Endothelial cell of umbilical vein (primary cell): ENCODE measurements around the gene FBXO2. TPM values are rescaled to one million over a fixed set of nuclear protein-coding genes. Genes with fewer than 3 reads are reported as not detected.

Source experiments
- BruUV-seq: library from RNA; stranded (reverse); fragments of 400-500 nt; replicated peaks from 2 replicates; lab custom pipeline; 2021; lab: Mats Ljungman, UMichigan
- CTCF ChIA-PET: fragments of 300-600, 350-600 bp; sonication (Branson Sonifier 250); formaldehyde crosslinking; loops from one replicate; lab custom pipeline; 2021; ENCODE audit warnings: antibody characterized with exemption, inconsistent platforms; lab: Charles Lee
- POLR2A ChIA-PET: fragments of 300-600, 350-600 bp; sonication (Branson Sonifier 250); formaldehyde crosslinking; loops from one replicate; lab custom pipeline; 2021; ENCODE audit warnings: antibody characterized with exemption, inconsistent platforms; lab: Charles Lee
- DNase-seq: peaks from one replicate; pipeline ENCODE4 v3.0.0-alpha.2; 2011; ENCODE audit warnings: low read depth, low spot score
- FAIRE-seq: peaks from 2 replicates; lab custom pipeline; 2011; peaks lifted over from hg19 to GRCh38; lab: Jason Lieb, UNC
- H2AFZ ChIP-seq: 2 replicates; pipeline ENCODE4 v1.6.0; 2012; ENCODE audit warnings: low read depth, low read length, control low read depth, inconsistent platforms
- H3K27ac ChIP-seq: 2 replicates; pipeline ENCODE4 v1.5.1; 2011; ENCODE audit warnings: low read depth, mild to moderate bottlenecking, control low read depth, low read length, moderate library complexity; ENCODE audit not compliant: insufficient read depth
- H3K27me3 ChIP-seq, 2 experiments: 2 replicates each; pipeline versions ENCODE4 v1.6.0 to v1.6.1; 2011; ENCODE audit warnings: low read length in 2 of 2, mixed read lengths in 1 of 2; ENCODE audit not compliant: control insufficient read depth in 2 of 2, insufficient read depth in 2 of 2
- H3K36me3 ChIP-seq, 2 experiments: 2 replicates in 1 of 2; 3 replicates in 1 of 2; pipeline ENCODE4 v1.5.1; 2011; ENCODE audit warnings: low read length in 2 of 2, mild to moderate bottlenecking in 1 of 2, moderate library complexity in 1 of 2; ENCODE audit not compliant: control insufficient read depth in 2 of 2, insufficient read depth in 2 of 2; ENCODE audit errors: extremely low read depth in 1 of 2
- H3K4me1 ChIP-seq: 3 replicates; pipeline ENCODE4 v1.5.1; 2011; ENCODE audit warnings: mild to moderate bottlenecking, low read length; ENCODE audit not compliant: control insufficient read depth, insufficient read depth; ENCODE audit errors: extremely low read depth
- H3K4me2 ChIP-seq: 2 replicates; pipeline ENCODE4 v1.6.1; 2011; ENCODE audit warnings: low read length, control low read depth, mixed read lengths; ENCODE audit not compliant: insufficient read depth
- H3K4me3 ChIP-seq, 3 experiments: fragments of 200-600 bp in 1 of 3; sonication (generic), shearing (Covaris generic) in 1 of 3; replicated peaks in 1 of 3; 2 replicates each; pipeline ENCODE4 v1.5.1; 2011 to 2016; ENCODE audit warnings: control low read depth in 3 of 3, low read length in 3 of 3, mild to moderate bottlenecking in 2 of 3, inconsistent platforms in 1 of 3, low read depth in 1 of 3, moderate library complexity in 1 of 3; ENCODE audit not compliant: insufficient read depth in 1 of 3
- H3K79me2 ChIP-seq: 2 replicates; pipeline ENCODE4 v1.6.0; 2012; ENCODE audit warnings: low read length, inconsistent platforms; ENCODE audit not compliant: control insufficient read depth, insufficient read depth
- H3K9ac ChIP-seq: replicated peaks from 2 replicates; pipeline ENCODE3; 2011; ENCODE audit warnings: low read length, control low read depth; ENCODE audit not compliant: insufficient read depth; ENCODE audit errors: extremely low read depth
- H3K9me1 ChIP-seq: replicated peaks from 3 replicates; pipeline ENCODE4 v1.6.0; 2011; ENCODE audit warnings: mild to moderate bottlenecking, low read length; ENCODE audit not compliant: control insufficient read depth, insufficient read depth; ENCODE audit errors: extremely low read depth
- H3K9me3 ChIP-seq: replicated peaks from 2 replicates; pipeline ENCODE4 v1.5.1; 2012; ENCODE audit warnings: low read length, inconsistent platforms; ENCODE audit not compliant: control insufficient read depth, insufficient read depth
- H4K20me1 ChIP-seq: replicated peaks from 2 replicates; pipeline ENCODE3; 2011; ENCODE audit warnings: mild to moderate bottlenecking, low read length; ENCODE audit not compliant: control insufficient read depth, insufficient read depth; ENCODE audit errors: extremely low read depth
- EZH2 ChIP-seq: IDR thresholded peaks from 2 replicates; pipeline ENCODE4 v1.6.1; 2012; ENCODE audit warnings: borderline replicate concordance, low read depth, mild to moderate bottlenecking, moderate library complexity, low read length, inconsistent platforms; ENCODE audit not compliant: severe bottlenecking
- JUN ChIP-seq: IDR thresholded peaks from 2 replicates; pipeline ENCODE4 v1.6.1; 2011; ENCODE audit warnings: borderline replicate concordance, low read depth; ENCODE audit not compliant: insufficient read length, insufficient read depth
- MYC ChIP-seq: IDR thresholded peaks from one replicate; pipeline ENCODE4 v1.6.1; 2011; ENCODE audit warnings: mild to moderate bottlenecking, low read depth, low read length
- POLR2A ChIP-seq: IDR thresholded peaks from 2 replicates; pipeline ENCODE4 v1.6.1; 2012; ENCODE audit warnings: low read depth, mild to moderate bottlenecking, control low read depth, low read length
- dilution Hi-C: fragments of 300-500 bp; cut with MboI; formaldehyde crosslinking; loops from one replicate; pipeline ENCODE4 v1.15.0; 2019; ENCODE audit warnings: low sequenced_read_pairs; ENCODE audit not compliant: extremely low pct_ligation_motif_present
- intact Hi-C: fragments of 100-400 bp; cut with micrococcal nuclease; formaldehyde crosslinking; loops from one replicate; pipeline ENCODE4 v1.10.0; 2022
- polyA plus RNA-seq, 4 experiments: library from polyadenylated mRNA; depleted of rRNA in 3 of 4; stranded (reverse) in 3 of 4; unstranded in 1 of 4; fragments of >200 nt; gene quantifications; 2 replicates each; pipeline versions ENCODE4 v1.2.1 to v1.2.3, GENCODE V29; 2011 to 2012; ENCODE audit warnings: missing spikeins in 1 of 4
- total RNA-seq: library from RNA; stranded (reverse); gene quantifications from 2 replicates; pipeline ENCODE4 v1.2.3, GENCODE V29; 2021

Gene FBXO2
- total and polyA plus RNA-seq, 2 donors (not counting 3 experiments of a cell fraction or from before 2014, with no cell fraction given): 0.42 to 0.91 TPM

DNA sequence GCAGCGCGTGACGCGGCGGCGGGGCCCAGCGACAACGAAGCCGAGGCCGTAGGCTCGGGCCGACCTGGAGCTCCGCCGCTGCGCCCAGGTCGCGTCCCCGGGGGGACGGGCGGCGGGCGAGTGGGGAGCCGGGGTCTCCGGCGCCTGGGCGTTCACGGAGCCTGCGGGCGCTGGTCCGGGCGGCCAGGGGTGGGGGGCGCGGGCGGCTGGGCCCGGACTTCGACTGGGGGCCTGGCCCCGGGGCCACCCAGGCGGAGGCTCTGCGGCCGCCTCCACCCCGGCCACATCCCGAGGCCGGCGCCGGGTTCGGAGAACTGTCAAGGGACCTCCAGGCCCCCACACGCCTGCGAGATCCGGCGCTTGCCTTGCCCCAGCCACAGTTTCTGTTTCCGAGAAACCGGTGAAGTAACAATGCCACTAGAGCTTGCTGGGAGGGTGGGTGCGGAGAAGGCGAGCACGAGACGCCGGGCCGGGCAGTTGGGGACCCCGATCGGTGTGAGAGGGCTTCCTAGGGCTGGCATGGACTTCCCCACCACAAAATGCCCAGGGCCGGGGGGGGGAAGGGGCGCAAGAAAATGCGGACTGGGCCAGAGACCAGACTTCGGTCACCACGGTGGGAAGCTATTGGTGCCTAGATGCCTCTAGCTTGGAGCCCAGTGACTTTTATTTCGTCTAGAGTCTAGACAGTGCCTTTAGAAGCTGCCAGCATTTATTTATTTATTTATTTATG is 10.3 kb upstream of the FBXO2 start:
- DNase-seq (peak; percentile 23), FAIRE-seq (peak; percentile 50)
- POLR2A ChIA-PET: interaction anchor here (0.7 to 1.3 kb wide), 4 partner anchors 14 to 243 kb away, joined by 3 to 5 read pairs (median 4); no protein-coding TSS in a partner anchor
- Histone ChIP-seq H3K9me3 (no peaks in the 10 kb centered on the region), H2AFZ (peak overlapping the region; percentile 94), H4K20me1 (no peaks in the 10 kb centered on the region), H3K4me2 (peak overlapping the region; percentile 72), H3K9ac (peak overlapping the region; percentile 47), H3K9me1 (no peaks in the 10 kb centered on the region), H3K79me2 (no peaks in the 10 kb centered on the region), H3K27ac (no peak overlapping the region), H3K4me1 (no peaks in the 10 kb centered on the region), H3K27me3 (no peaks in the 10 kb centered on the region), H3K4me3 (peak overlapping the region; percentile 23 to 55 (median 30)), H3K36me3 (no peaks in the 10 kb centered on the region)
- TF ChIP-seq MYC (no peak), JUN (no peak), POLR2A (no peak)
- intact Hi-C loops (loop anchor here (1.0 to 2.0 kb wide), 5 partner anchors 9 to 55 kb away; partner anchors contain the start of gene MAD2L2), dilution Hi-C loops (no loop called here)
- CTCF ChIA-PET: interaction anchor here (0.6 to 8.9 kb wide), 31 partner anchors 8 to 627 kb away, joined by 3 to 170 read pairs (median 5); partner anchors contain the start of genes AGTRAP, CLCN6, FBXO2 and FBXO44
- BruUV-seq: no TSS peak

GRCh38 chr1:11661103-11661502 is 6.9 kb upstream of the FBXO2 start:
- no peak for FAIRE-seq

More at GRCh38 chr1:11661103-11661502, 6.9 kb upstream of the FBXO2 start:
- no peaks in the 10 kb centered on the region for H3K27me3 ChIP-seq
- no peak overlapping the region for H3K4me3 ChIP-seq
- no peak overlapping the region for H3K4me2 ChIP-seq
- DNase-seq: no peak
- H2AFZ ChIP-seq: no peak overlapping the region
- intact Hi-C loops (no loop called here), dilution Hi-C loops (no loop called here)
- H3K27ac ChIP-seq: no peak overlapping the region
- no peaks in the 10 kb centered on the region for H3K79me2 ChIP-seq
- H4K20me1 ChIP-seq: no peaks in the 10 kb centered on the region
- ChIA-PET CTCF (interaction anchor here (1.7 to 8.9 kb wide), 2 partner anchors 11 to 57 kb away, joined by 8 to 170 read pairs; no protein-coding TSS in a partner anchor), POLR2A (interaction anchor here (1.3 kb wide), 1 partner anchor 399 kb away, joined by 3 read pairs; the partner anchor contains the start of gene MTOR)
- H3K9ac ChIP-seq: no peak overlapping the region
- no peaks in the 10 kb centered on the region for H3K9me1 ChIP-seq
- H3K36me3 ChIP-seq: no peaks in the 10 kb centered on the region
- BruUV-seq: no TSS peak
- no peak for TF ChIP-seq EZH2
- no peaks in the 10 kb centered on the region for H3K4me1 ChIP-seq
- H3K9me3 ChIP-seq: no peaks in the 10 kb centered on the region
